HK-2 (cell line): Measurements from ENCODE around the gene PLXNA4.
A peak's percentile ranks its signal among the peaks of the same experiment; 100 is the strongest.

Experiments used
- DNase-seq: peaks from one replicate; pipeline ENCODE4 v3.0.0-alpha.2; 2018; ENCODE audit not compliant: unreplicated experiment

The PLXNA4 gene

GRCh38 chr7:132318352-132319318, 257.6 kb downstream of the PLXNA4 start:
- peak; percentile 75 for DNase-seq

- DNase-seq = no peak
Observed at GRCh38 chr7:132317701-132318351, 258.4 kb downstream of the PLXNA4 start.

GRCh38 chr7:132312531-132313055, 263.7 kb downstream of the PLXNA4 start:
- DNase-seq = no peak

GRCh38 chr7:132311733-132312132, 264.5 kb downstream of the PLXNA4 start:
- no peak for DNase-seq

- DNase-seq = no peak
Observed at GRCh38 chr7:132309102-132309805, 267.0 kb downstream of the PLXNA4 start.

GRCh38 chr7:132307465-132307864, 268.8 kb downstream of the PLXNA4 start:
- no peak for DNase-seq

GRCh38 chr7:132300599-132301277, 275.5 kb downstream of the PLXNA4 start:
- no peak for DNase-seq

- DNase-seq = no peak
Observed at GRCh38 chr7:132298790-132299189, 277.5 kb downstream of the PLXNA4 start.

GRCh38 chr7:132296820-132297219, 279.4 kb downstream of the PLXNA4 start:
- DNase-seq = no peak

GRCh38 chr7:132295175-132295574, 281.1 kb downstream of the PLXNA4 start:
- no peak for DNase-seq

GRCh38 chr7:132292803-132293202, 283.5 kb downstream of the PLXNA4 start:
- no peak for DNase-seq

- no peak for DNase-seq
Observed at GRCh38 chr7:132291481-132291880, 284.8 kb downstream of the PLXNA4 start.

GRCh38 chr7:132290021-132290420, 286.2 kb downstream of the PLXNA4 start:
- no peak for DNase-seq

GRCh38 chr7:132286836-132287235, 289.4 kb downstream of the PLXNA4 start:
- no peak for DNase-seq

- no peak for DNase-seq
Observed at GRCh38 chr7:132280335-132280734, 295.9 kb downstream of the PLXNA4 start.

GRCh38 chr7:132279718-132280117, 296.6 kb downstream of the PLXNA4 start:
- no peak for DNase-seq

GRCh38 chr7:132276976-132277725, 299.1 kb downstream of the PLXNA4 start:
- peak; percentile 18 for DNase-seq

GRCh38 chr7:132276234-132276630, 300.0 kb downstream of the PLXNA4 start:
- DNase-seq = no peak

- DNase-seq = no peak
Observed at GRCh38 chr7:132275416-132276233, 300.6 kb downstream of the PLXNA4 start.
